ENCODE data around the gene VWC2L.
A peak's percentile ranks its signal among the peaks of the same experiment; 100 is the strongest.

VWC2L gene

GRCh38 chr2:214410918-214411554 lies at the start of gene VWC2L:
Gene VWC2L (plus strand): TSS chr2:214411054. CDS start chr2:214414194, 3,140 bp downstream.
- DNase-seq (ENCODE audit: low read depth), result peak; percentile 80

GRCh38 chr2:214361116-214361515 lies 49.7 kb upstream of the VWC2L start:
- DNase-seq (ENCODE audit: low read depth), result no peak

GRCh38 chr2:214365549-214365948 lies 45.3 kb upstream of the VWC2L start:
- no peak for DNase-seq (ENCODE audit: low read depth)

- DNase-seq (ENCODE audit: low read depth), result no peak
These were observed 43.7 kb upstream of the VWC2L start for GRCh38 chr2:214367171-214367570.

GRCh38 chr2:214376618-214377285 lies 34.1 kb upstream of the VWC2L start:
- no peak for DNase-seq (ENCODE audit: low read depth)

- DNase-seq (ENCODE audit: low read depth), result peak; percentile 37
These were observed 33.6 kb upstream of the VWC2L start for GRCh38 chr2:214377286-214377624.

GRCh38 chr2:214378455-214379103 lies 32.3 kb upstream of the VWC2L start:
- DNase-seq (ENCODE audit: low read depth), result no peak

GRCh38 chr2:214379227-214379626 lies 31.6 kb upstream of the VWC2L start:
- DNase-seq (ENCODE audit: low read depth), result peak; percentile 3

- no peak for DNase-seq (ENCODE audit: low read depth)
These were observed 30.2 kb upstream of the VWC2L start for GRCh38 chr2:214380681-214381080.

GRCh38 chr2:214382229-214382628 lies 28.6 kb upstream of the VWC2L start:
- no peak for DNase-seq (ENCODE audit: low read depth)

- no peak for DNase-seq (ENCODE audit: low read depth)
These were observed 24.1 kb upstream of the VWC2L start for GRCh38 chr2:214386720-214387119.

GRCh38 chr2:214389334-214389733 lies 21.5 kb upstream of the VWC2L start:
- DNase-seq (ENCODE audit: low read depth), result no peak

- no peak for DNase-seq (ENCODE audit: low read depth)
These were observed 17.1 kb upstream of the VWC2L start for GRCh38 chr2:214393796-214394195.

GRCh38 chr2:214395040-214395439 lies 15.8 kb upstream of the VWC2L start:
- peak; percentile 11 for DNase-seq (ENCODE audit: low read depth)

GRCh38 chr2:214401580-214401979 lies 9.3 kb upstream of the VWC2L start:
- DNase-seq (ENCODE audit: low read depth), result peak; percentile 19

GRCh38 chr2:214410128-214410775 lies 602 bp upstream of the VWC2L start:
- DNase-seq (ENCODE audit: low read depth), result no peak

- DNase-seq (ENCODE audit: low read depth), result no peak
These were observed 1.8 kb downstream of the VWC2L start for GRCh38 chr2:214412679-214413078.

GRCh38 chr2:214436470-214436869 lies 25.6 kb downstream of the VWC2L start:
- DNase-seq (ENCODE audit: low read depth), result no peak

GRCh38 chr2:214450118-214450894 lies 39.5 kb downstream of the VWC2L start:
- no peak for DNase-seq (ENCODE audit: low read depth)

GRCh38 chr2:214451516-214452275 lies 40.8 kb downstream of the VWC2L start:
- no peak for DNase-seq (ENCODE audit: low read depth)

Measured in iris pigment epithelial cell (primary cell).